ENCODE data around the gene BBX.

The BBX gene

GRCh38 chr3:107506458-107506857 is 16.3 kb upstream of the BBX start:
- no peak for TF ChIP-seq CTCF (IDR thresholded peaks at IDR 0.05; ENCODE audit: extremely low read depth, missing control alignments)
- no peak for DNase-seq (ENCODE audit: low spot score)

GRCh38 chr3:107508331-107508730 is 14.4 kb upstream of the BBX start:
- DNase-seq (ENCODE audit: low spot score) = no peak
- no peak for TF ChIP-seq CTCF (IDR thresholded peaks at IDR 0.05; ENCODE audit: extremely low read depth, missing control alignments)

GRCh38 chr3:107512108-107512507 is 10.7 kb upstream of the BBX start:
- no peak for TF ChIP-seq CTCF (IDR thresholded peaks at IDR 0.05; ENCODE audit: extremely low read depth, missing control alignments)
- no peak for DNase-seq (ENCODE audit: low spot score)

GRCh38 chr3:107514453-107514852 is 8.3 kb upstream of the BBX start:
- TF ChIP-seq CTCF (IDR thresholded peaks at IDR 0.05; ENCODE audit: extremely low read depth, missing control alignments) = no peak
- DNase-seq (ENCODE audit: low spot score) = no peak

GRCh38 chr3:107516475-107516874 is 6.3 kb upstream of the BBX start:
- no peak for TF ChIP-seq CTCF (IDR thresholded peaks at IDR 0.05; ENCODE audit: extremely low read depth, missing control alignments)

GRCh38 chr3:107520535-107520934 is 2.2 kb upstream of the BBX start:
- no peak for TF ChIP-seq CTCF (IDR thresholded peaks at IDR 0.05; ENCODE audit: extremely low read depth, missing control alignments)
- DNase-seq (ENCODE audit: low spot score) = no peak

More at GRCh38 chr3:107516475-107516874, 6.3 kb upstream of the BBX start:
- no peak for DNase-seq (ENCODE audit: low spot score)

- no peak for TF ChIP-seq CTCF (IDR thresholded peaks at IDR 0.05; ENCODE audit: extremely low read depth, missing control alignments)
- peak; percentile 16 for DNase-seq (ENCODE audit: low spot score)
Measured at GRCh38 chr3:107521469-107522059, 1.2 kb upstream of the BBX start.
